Spleen (tissue), 7 donors: Measurements from ENCODE around the gene RNASE7.

Experiments
- CTCF ChIP-seq, 11 experiments: fragments of 200-600 bp in 7 of 11; fragments of 450-650 bp in 4 of 11; sonication (generic) in 4 of 11; IDR thresholded peaks in 8 of 11; conservative IDR thresholded peaks in 3 of 11; 1 replicate in 7 of 11; 2 replicates in 4 of 11; pipeline versions ENCODE4 v1.4.0 to v1.8.0; 2016 to 2021; ENCODE audit warnings: antibody characterized with exemption in 11 of 11, inconsistent platforms in 4 of 11, mild to moderate bottlenecking in 1 of 11
- POLR2A ChIP-seq, 3 donors: fragments of 450-650 bp; IDR thresholded peaks; one replicate each; pipeline ENCODE4 v1.5.1; 2017; ENCODE audit warnings: antibody characterized with exemption in 3 of 3, mild to moderate bottlenecking in 1 of 3
- POLR2AphosphoS5 ChIP-seq, 3 donors: sonication (generic); formaldehyde crosslinking; IDR thresholded peaks; one replicate each; pipeline ENCODE4 v1.5.1; 2017; ENCODE audit warnings: antibody characterized with exemption in 3 of 3
- donor health status: DM: no; HTN: no; CAD: no; lungs with moderate emphysema.
- donor health status: DM: no; HTN: no; CAD: no.
- donor health status: DM: no; HTN: no; CAD: no.

- TF ChIP-seq POLR2AphosphoS5 (IDR thresholded peaks at IDR 0.05) (peak; percentile 82 to 88 (median 87)), POLR2A (IDR thresholded peaks at IDR 0.05) (no peak), CTCF (IDR thresholded peaks at IDR 0.05 in 8 of 11, conservative IDR thresholded peaks at IDR 0.05 in 3 of 11) (no peak)
Measured at GRCh38 chr14:21078726-21079125, 36.6 kb downstream of the RNASE7 start.
